ENCODE data around the gene MCM10.

DNA sequence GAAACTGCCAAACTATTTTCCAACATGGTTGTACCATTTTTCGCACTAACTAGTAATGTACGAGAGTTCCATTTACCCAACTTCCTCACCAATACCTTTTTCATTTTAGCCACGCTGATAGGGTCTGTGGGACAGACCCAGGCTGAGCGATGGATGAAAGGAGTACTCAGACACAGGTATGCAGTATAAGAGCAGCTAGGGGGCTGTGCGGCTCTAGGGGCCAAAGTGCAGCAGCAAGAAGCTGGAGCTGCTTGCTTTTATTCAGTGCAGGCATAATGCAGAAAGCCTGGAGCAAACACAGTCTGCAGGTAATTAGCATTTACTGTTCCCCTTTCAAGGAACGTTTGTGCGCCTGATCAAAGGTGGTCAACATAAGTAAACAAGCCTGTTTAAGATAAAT is 51.8 kb downstream of the MCM10 start:
- TF ChIP-seq EZH2phosphoT487 (IDR thresholded peaks at IDR 0.05) (no peak), EZH2 (IDR thresholded peaks at IDR 0.05) (no peak)
- TF ChIP-seq, protein P1, sequence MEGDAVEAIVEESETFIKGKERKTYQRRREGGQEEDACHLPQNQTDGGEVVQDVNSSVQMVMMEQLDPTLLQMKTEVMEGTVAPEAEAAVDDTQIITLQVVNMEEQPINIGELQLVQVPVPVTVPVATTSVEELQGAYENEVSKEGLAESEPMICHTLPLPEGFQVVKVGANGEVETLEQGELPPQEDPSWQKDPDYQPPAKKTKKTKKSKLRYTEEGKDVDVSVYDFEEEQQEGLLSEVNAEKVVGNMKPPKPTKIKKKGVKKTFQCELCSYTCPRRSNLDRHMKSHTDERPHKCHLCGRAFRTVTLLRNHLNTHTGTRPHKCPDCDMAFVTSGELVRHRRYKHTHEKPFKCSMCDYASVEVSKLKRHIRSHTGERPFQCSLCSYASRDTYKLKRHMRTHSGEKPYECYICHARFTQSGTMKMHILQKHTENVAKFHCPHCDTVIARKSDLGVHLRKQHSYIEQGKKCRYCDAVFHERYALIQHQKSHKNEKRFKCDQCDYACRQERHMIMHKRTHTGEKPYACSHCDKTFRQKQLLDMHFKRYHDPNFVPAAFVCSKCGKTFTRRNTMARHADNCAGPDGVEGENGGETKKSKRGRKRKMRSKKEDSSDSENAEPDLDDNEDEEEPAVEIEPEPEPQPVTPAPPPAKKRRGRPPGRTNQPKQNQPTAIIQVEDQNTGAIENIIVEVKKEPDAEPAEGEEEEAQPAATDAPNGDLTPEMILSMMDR (IDR thresholded peaks at IDR 0.05) = no peak

Data from neural progenitor cell (in vitro differentiated cells).